Kidney (tissue), 14 donors: Measurements from ENCODE around the gene ST8SIA5. TPM values are rescaled to one million over a fixed set of nuclear protein-coding genes. Genes with fewer than 3 reads are reported as not detected.

Experiments used
- DNase-seq, 5 donors: peaks; one replicate each; pipeline ENCODE4 v3.0.0-alpha.2; 2013 to 2020
- FAIRE-seq: peaks from 2 replicates; lab custom pipeline; 2012; peaks lifted over from hg19 to GRCh38; lab: Jason Lieb, UNC
- H3K27ac ChIP-seq, 2 donors: one replicate each; pipeline ENCODE4 v1.7.0; 2013; ENCODE audit warnings: low read depth in 2 of 2, low read length in 2 of 2, inconsistent platforms in 1 of 2
- H3K27me3 ChIP-seq: one replicate; pipeline ENCODE4 v1.7.1; 2013; ENCODE audit warnings: low read length, inconsistent platforms; ENCODE audit not compliant: control insufficient read depth, insufficient read depth
- H3K36me3 ChIP-seq, 3 donors: one replicate each; pipeline versions ENCODE4 v1.7.0 to v1.7.1; 2013; ENCODE audit warnings: low read length in 3 of 3, control low read depth in 1 of 3, inconsistent platforms in 1 of 3; ENCODE audit not compliant: insufficient read depth in 3 of 3, control insufficient read depth in 2 of 3
- H3K4me1 ChIP-seq, 3 donors: one replicate each; pipeline versions ENCODE4 v1.7.0 to v1.7.1; 2013; ENCODE audit warnings: low read length in 3 of 3, inconsistent platforms in 1 of 3, low read depth in 1 of 3; ENCODE audit not compliant: control insufficient read depth in 2 of 3, insufficient read depth in 2 of 3
- H3K4me3 ChIP-seq, 3 donors: one replicate each; pipeline versions ENCODE4 v1.7.0 to v1.8.1; 2013; ENCODE audit warnings: low read length in 3 of 3, control low read depth in 1 of 3, inconsistent platforms in 1 of 3
- H3K9ac ChIP-seq, 3 donors: one replicate each; pipeline versions ENCODE4 v1.7.0 to v1.7.1; 2013; ENCODE audit warnings: low read length in 3 of 3, control low read depth in 1 of 3, inconsistent platforms in 1 of 3
- H3K9me3 ChIP-seq, 3 donors: one replicate each; pipeline versions ENCODE4 v1.7.0 to v1.7.1; 2013; ENCODE audit warnings: low read length in 3 of 3, control low read depth in 1 of 3, inconsistent platforms in 1 of 3; ENCODE audit not compliant: control insufficient read depth in 2 of 3, insufficient read depth in 1 of 3
- intact Hi-C: fragments of 100-400 bp; cut with DNase I; formaldehyde crosslinking; loops from one replicate; pipeline ENCODE4 v1.11.1; 2022
- polyA plus RNA-seq: library from polyadenylated mRNA; stranded (reverse); fragments of 350-450 nt; fragmentation: Illumina TruSeq; extraction: RNeasy Lipid Tissue Mini Kit (QIAGEN cat#74804); gene quantifications from one replicate; pipeline ENCODE4 v1.2.3, GENCODE V29; 2014; ENCODE audit warnings: low read depth, low replicate concordance; ENCODE audit not compliant: insufficient read depth
- total RNA-seq: library from RNA; stranded (reverse); fragmentation: NEBNext Ultra II Directional; extraction: Animal tissue kit (Norgen Biotek cat#: 25700); gene quantifications from one replicate; pipeline ENCODE4 v1.2.1, GENCODE V29; 2021
- TF ChIP-seq, protein P1 (sequence below): IDR thresholded peaks from 3 replicates; pipeline ENCODE4 v1.5.1; 2012; ENCODE audit warnings: mild to moderate bottlenecking, moderate library complexity, borderline replicate concordance; ENCODE audit not compliant: insufficient read depth; ENCODE audit errors: extremely low read depth
- donor health status: control.
- donor health status: control.
- donor health status: control.
- donor health status: control.
- donor health status: control.
- donor health status: DM: yes; HTN: yes; CAD: no.
- donor health status: Normal renal cell carcinoma (clear cell type).

Gene ST8SIA5
- total and polyA plus RNA-seq, 2 donors from 2014 or later = 1.4 to 2.7 TPM

DNA sequence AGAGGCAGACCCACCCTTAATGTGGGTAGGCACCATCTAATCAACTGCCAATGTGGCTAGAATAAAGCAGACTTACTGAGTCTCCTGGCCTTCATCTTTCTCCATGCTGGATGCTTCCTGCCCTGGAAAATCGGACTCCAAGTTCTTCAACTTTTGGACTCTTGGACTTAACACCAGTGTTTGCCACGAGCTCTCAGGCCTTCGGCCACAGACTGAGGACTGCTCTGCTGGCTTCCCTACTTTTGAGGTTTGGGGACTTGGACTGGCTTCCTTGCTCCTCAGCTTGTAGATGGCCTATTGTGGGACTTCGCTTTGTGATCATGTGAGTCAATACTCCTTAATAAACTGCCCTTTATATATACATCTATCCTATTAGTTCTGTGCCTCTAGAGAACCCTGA, 21.9 kb downstream of the ST8SIA5 start:
- H3K4me1 ChIP-seq = no peaks in the 10 kb centered on the region
- H3K36me3 ChIP-seq = no peaks in the 10 kb centered on the region
- H3K4me3 ChIP-seq = no peak overlapping the region
- H3K9ac ChIP-seq = no peak overlapping the region
- no peaks in the 10 kb centered on the region for H3K27me3 ChIP-seq
- H3K9me3 ChIP-seq = peaks cover 0 to 9% (median 0%) of the 10 kb centered on the region in 3 donors
- FAIRE-seq (no peak), DNase-seq (no peak)
- TF ChIP-seq, protein P1, sequence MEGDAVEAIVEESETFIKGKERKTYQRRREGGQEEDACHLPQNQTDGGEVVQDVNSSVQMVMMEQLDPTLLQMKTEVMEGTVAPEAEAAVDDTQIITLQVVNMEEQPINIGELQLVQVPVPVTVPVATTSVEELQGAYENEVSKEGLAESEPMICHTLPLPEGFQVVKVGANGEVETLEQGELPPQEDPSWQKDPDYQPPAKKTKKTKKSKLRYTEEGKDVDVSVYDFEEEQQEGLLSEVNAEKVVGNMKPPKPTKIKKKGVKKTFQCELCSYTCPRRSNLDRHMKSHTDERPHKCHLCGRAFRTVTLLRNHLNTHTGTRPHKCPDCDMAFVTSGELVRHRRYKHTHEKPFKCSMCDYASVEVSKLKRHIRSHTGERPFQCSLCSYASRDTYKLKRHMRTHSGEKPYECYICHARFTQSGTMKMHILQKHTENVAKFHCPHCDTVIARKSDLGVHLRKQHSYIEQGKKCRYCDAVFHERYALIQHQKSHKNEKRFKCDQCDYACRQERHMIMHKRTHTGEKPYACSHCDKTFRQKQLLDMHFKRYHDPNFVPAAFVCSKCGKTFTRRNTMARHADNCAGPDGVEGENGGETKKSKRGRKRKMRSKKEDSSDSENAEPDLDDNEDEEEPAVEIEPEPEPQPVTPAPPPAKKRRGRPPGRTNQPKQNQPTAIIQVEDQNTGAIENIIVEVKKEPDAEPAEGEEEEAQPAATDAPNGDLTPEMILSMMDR = no peak
- no peak overlapping the region for H3K27ac ChIP-seq
- intact Hi-C loops = no loop called here

- no peaks in the 10 kb centered on the region for H3K36me3 ChIP-seq
- peaks cover 0 to 17% (median 0%) of the 10 kb centered on the region in 3 donors for H3K9me3 ChIP-seq
- H3K27me3 ChIP-seq = no peaks in the 10 kb centered on the region
- DNase-seq (no peak), FAIRE-seq (no peak)
- intact Hi-C loops = no loop called here
- no peaks in the 10 kb centered on the region for H3K4me1 ChIP-seq
- no peak overlapping the region for H3K9ac ChIP-seq
- TF ChIP-seq, protein P1 = no peak
- no peak overlapping the region for H3K27ac ChIP-seq
- H3K4me3 ChIP-seq = no peak overlapping the region
Measured at GRCh38 chr18:46733872-46734271, 23.0 kb downstream of the ST8SIA5 start.

DNA sequence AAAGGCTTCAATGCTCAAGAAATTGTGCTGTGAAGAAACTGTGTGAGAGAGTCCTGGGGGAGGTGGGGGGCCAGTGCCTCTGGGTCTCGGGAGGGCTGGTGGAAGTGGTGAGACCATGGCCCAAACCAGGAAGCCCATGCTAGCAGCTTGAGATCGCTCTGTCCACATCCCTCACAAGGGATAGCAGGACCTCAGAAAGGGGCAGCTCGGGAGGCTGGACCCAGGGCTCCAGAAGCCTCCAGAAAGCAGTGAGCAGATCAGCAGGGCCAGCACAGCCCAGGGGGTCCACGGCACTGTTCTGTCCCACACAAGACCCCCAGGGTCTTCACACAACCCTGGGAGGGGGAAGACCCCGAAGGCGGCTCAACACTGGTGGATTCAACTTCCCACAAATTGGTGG, 24.1 kb downstream of the ST8SIA5 start:
- intact Hi-C loops = no loop called here
- H3K9ac ChIP-seq = no peak overlapping the region
- H3K9me3 ChIP-seq = peaks cover 0 to 17% (median 0%) of the 10 kb centered on the region in 3 donors

More for the DNA sequence above, 24.1 kb downstream of the ST8SIA5 start:
- Histone ChIP-seq H3K36me3 (no peaks in the 10 kb centered on the region), H3K4me3 (no peak overlapping the region), H3K27me3 (no peaks in the 10 kb centered on the region), H3K4me1 (no peaks in the 10 kb centered on the region), H3K27ac (no peak overlapping the region)
- TF ChIP-seq, protein P1 = no peak
- DNase-seq (no peak), FAIRE-seq (no peak)
